ENCODE data around the gene DIO3. TPM values are rescaled to one million over a fixed set of nuclear protein-coding genes. Genes with fewer than 3 reads are reported as not detected.

The DIO3 gene
- total RNA-seq, 1 donor from 2014 or later = not detected

DNA sequence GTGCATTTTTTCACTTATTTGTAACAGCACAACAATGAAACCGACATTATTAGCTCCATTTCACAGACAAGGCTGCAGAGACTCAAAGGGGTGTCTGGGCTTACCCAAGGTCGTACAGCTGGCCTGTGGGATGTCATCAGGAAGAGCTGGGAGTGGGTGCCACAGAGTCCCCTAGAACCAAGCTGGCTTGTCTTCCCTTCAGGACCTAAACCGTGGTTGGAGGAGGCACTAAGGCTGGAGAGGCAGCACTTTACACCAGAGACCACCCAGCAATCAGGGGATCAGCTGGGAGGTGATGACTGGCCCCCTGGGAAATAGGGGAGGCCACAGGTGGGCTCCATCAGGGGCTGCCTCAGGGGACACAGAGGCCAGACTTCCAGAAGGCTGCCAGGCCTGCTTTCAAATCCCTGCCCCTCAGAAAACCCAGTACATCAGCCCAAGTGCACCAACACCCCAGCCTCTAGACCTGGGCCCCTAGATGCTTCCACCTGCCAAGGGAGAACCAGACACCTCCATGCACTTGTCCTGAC is 28.3 kb downstream of the DIO3 start:
- peaks cover 8% of the 10 kb centered on the region for H3K27me3 Mint-ChIP-seq (ENCODE audit: unreplicated experiment)

DNA sequence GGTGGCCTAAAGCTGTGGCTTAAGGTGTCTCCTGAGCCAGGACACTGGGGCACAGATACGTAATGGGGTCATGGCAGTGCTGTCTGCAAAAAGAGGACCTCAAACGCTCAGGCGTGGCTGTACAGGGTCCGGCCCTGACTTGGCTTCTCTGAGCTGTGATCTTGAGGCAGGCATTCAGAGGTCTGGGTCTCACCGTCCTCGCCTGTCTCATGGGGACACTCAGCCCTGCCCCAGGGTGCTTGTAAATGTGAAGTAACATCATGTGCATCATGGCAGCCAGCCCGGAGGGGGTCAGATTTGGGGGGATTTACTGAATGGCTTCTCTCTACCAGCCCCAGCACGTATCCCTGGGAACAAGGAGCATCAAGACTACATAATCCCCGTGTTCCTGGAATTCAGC is 28.8 kb downstream of the DIO3 start:
- DNase-seq = no peak
- Mint-ChIP-seq H3K27me3 (ENCODE audit: unreplicated experiment) (peaks cover 8% of the 10 kb centered on the region), H3K4me3 (ENCODE audit: unreplicated experiment) (no peak overlapping the region), H3K36me3 (ENCODE audit: unreplicated experiment) (no peaks in the 10 kb centered on the region), H3K4me1 (ENCODE audit: low read depth, unreplicated experiment) (peaks cover 4% of the 10 kb centered on the region), H3K9me3 (ENCODE audit: unreplicated experiment) (peaks cover 15% of the 10 kb centered on the region), H3K27ac (ENCODE audit: unreplicated experiment) (no peak overlapping the region)
- TF ChIP-seq, protein P1, sequence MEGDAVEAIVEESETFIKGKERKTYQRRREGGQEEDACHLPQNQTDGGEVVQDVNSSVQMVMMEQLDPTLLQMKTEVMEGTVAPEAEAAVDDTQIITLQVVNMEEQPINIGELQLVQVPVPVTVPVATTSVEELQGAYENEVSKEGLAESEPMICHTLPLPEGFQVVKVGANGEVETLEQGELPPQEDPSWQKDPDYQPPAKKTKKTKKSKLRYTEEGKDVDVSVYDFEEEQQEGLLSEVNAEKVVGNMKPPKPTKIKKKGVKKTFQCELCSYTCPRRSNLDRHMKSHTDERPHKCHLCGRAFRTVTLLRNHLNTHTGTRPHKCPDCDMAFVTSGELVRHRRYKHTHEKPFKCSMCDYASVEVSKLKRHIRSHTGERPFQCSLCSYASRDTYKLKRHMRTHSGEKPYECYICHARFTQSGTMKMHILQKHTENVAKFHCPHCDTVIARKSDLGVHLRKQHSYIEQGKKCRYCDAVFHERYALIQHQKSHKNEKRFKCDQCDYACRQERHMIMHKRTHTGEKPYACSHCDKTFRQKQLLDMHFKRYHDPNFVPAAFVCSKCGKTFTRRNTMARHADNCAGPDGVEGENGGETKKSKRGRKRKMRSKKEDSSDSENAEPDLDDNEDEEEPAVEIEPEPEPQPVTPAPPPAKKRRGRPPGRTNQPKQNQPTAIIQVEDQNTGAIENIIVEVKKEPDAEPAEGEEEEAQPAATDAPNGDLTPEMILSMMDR (IDR thresholded peaks at IDR 0.05; ENCODE audit: partially characterized antibody, unreplicated experiment) = no peak

More for the DNA sequence above, 28.3 kb downstream of the DIO3 start:
- DNase-seq = peak; percentile 13
- Mint-ChIP-seq H3K4me1 (ENCODE audit: low read depth, unreplicated experiment) (peaks cover 4% of the 10 kb centered on the region), H3K27ac (ENCODE audit: unreplicated experiment) (no peak overlapping the region), H3K4me3 (ENCODE audit: unreplicated experiment) (no peak overlapping the region), H3K9me3 (ENCODE audit: unreplicated experiment) (peaks cover 12% of the 10 kb centered on the region), H3K36me3 (ENCODE audit: unreplicated experiment) (no peaks in the 10 kb centered on the region)
- TF ChIP-seq, protein P1 (IDR thresholded peaks at IDR 0.05; ENCODE audit: partially characterized antibody, unreplicated experiment) = no peak

DNA sequence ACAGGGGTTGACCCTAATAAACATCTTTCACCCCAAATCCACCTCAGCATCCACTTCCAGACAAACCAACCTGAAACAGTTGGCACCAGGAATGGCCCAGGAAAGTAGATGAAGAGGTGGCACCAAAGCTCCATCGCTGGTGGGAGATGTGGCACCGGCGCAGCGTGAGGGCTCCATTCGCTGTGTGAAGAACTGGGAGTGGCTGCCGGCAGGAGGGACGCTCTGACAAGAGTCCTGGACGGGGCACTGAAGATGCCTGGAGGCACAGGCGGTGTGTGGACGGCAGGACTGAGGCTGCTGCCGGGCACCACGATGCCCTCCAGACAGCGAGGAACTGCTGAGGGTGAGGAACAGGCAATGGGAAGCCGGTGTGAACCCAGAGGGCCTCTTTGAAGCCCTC is 29.3 kb downstream of the DIO3 start:
- Mint-ChIP-seq H3K27ac (ENCODE audit: unreplicated experiment) (no peak overlapping the region), H3K9me3 (ENCODE audit: unreplicated experiment) (peaks cover 11% of the 10 kb centered on the region), H3K4me1 (ENCODE audit: low read depth, unreplicated experiment) (peaks cover 3% of the 10 kb centered on the region), H3K4me3 (ENCODE audit: unreplicated experiment) (no peak overlapping the region), H3K36me3 (ENCODE audit: unreplicated experiment) (no peaks in the 10 kb centered on the region), H3K27me3 (ENCODE audit: unreplicated experiment) (peaks cover 8% of the 10 kb centered on the region)
- peak; percentile 9 for DNase-seq
- TF ChIP-seq, protein P1 (IDR thresholded peaks at IDR 0.05; ENCODE audit: partially characterized antibody, unreplicated experiment) = no peak

DNA sequence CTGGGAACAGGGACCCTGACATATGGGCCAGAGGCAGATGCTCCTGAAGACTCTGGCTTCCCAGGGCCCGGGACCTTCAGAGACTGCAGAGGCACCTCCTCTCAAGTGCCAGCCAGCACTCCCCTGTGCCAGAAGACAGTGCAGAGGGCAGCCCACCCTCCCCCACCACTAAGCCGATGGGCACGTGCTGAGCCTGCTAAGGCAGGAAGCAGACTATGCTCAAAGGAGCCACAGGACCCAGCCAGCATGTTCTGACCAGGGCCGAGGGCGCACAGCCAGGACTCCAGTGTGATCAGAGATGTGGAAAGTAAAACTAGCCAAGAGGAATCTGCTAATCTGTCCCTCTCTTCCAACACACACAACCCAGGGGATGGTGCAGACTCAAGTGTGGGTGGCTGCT is 29.8 kb downstream of the DIO3 start:
- TF ChIP-seq, protein P1 (IDR thresholded peaks at IDR 0.05; ENCODE audit: partially characterized antibody, unreplicated experiment) = no peak
- Mint-ChIP-seq H3K4me1 (ENCODE audit: low read depth, unreplicated experiment) (no peaks in the 10 kb centered on the region), H3K4me3 (ENCODE audit: unreplicated experiment) (no peak overlapping the region), H3K9me3 (ENCODE audit: unreplicated experiment) (peaks cover 9% of the 10 kb centered on the region), H3K27me3 (ENCODE audit: unreplicated experiment) (peaks cover 10% of the 10 kb centered on the region), H3K27ac (ENCODE audit: unreplicated experiment) (no peak overlapping the region), H3K36me3 (ENCODE audit: unreplicated experiment) (peaks cover 1% of the 10 kb centered on the region)
- peak; percentile 6 for DNase-seq

DNA sequence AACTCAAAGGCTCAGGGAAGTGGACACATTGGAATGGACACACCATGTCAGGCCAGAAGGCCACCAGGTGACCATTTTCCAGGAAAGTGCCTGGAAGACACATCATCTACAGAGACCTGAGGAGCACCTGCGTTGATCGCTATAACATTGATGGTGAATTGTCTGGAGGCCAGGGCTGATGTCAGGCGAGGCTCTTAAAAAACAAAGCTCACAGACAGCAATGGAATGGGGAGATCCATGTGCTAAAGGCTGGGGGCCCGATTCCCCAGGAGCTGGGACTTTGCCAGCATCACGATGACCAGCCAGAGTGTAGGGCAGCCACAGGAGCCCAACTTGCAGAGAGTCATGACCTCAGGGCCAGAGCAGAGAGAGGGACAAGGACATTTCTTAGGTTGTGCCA is 30.3 kb downstream of the DIO3 start:
- Mint-ChIP-seq H3K27ac (ENCODE audit: unreplicated experiment) (no peak overlapping the region), H3K9me3 (ENCODE audit: unreplicated experiment) (peaks cover 10% of the 10 kb centered on the region), H3K4me1 (ENCODE audit: low read depth, unreplicated experiment) (no peaks in the 10 kb centered on the region), H3K27me3 (ENCODE audit: unreplicated experiment) (peaks cover 12% of the 10 kb centered on the region), H3K36me3 (ENCODE audit: unreplicated experiment) (peaks cover 4% of the 10 kb centered on the region), H3K4me3 (ENCODE audit: unreplicated experiment) (no peak overlapping the region)
- TF ChIP-seq, protein P1 (IDR thresholded peaks at IDR 0.05; ENCODE audit: partially characterized antibody, unreplicated experiment) = no peak
- peak; percentile 7 for DNase-seq

All from glutamatergic neuron (in vitro differentiated cells).